Urinary bladder (tissue), 4 donors: ENCODE measurements around the gene TRIP10. TPM values are rescaled to one million over a fixed set of nuclear protein-coding genes. Genes with fewer than 3 reads are reported as not detected.
A peak's percentile ranks its signal among the peaks of the same experiment; 100 is the strongest.

Experiments
- DNase-seq: peaks from one replicate; pipeline ENCODE4 v3.0.0-alpha.2; 2015; ENCODE audit errors: extremely low spot score
- H3K27ac ChIP-seq: one replicate; pipeline ENCODE4 v1.5.1; 2013; ENCODE audit warnings: low read depth, mild to moderate bottlenecking, moderate library complexity
- H3K36me3 ChIP-seq: one replicate; pipeline ENCODE4 v1.6.1; 2013; ENCODE audit warnings: mild to moderate bottlenecking, moderate library complexity; ENCODE audit not compliant: insufficient read depth
- H3K4me1 ChIP-seq: one replicate; pipeline ENCODE4 v1.6.1; 2013; ENCODE audit warnings: mild to moderate bottlenecking, moderate library complexity; ENCODE audit not compliant: insufficient read depth
- H3K4me3 ChIP-seq: one replicate; pipeline ENCODE4 v1.5.1; 2013; ENCODE audit warnings: low read depth, low read length
- WGBS: extraction: QIAGEN DNeasy Blood & Tissue Kit; methylation state at CpG from one replicate; pipeline ENCODE4 v1.1.7; 2013; 5-methylcytosine and 5-hydroxymethylcytosine counted together
- polyA plus RNA-seq: library from polyadenylated mRNA; stranded (reverse); fragments of 200-250 nt; gene quantifications from one replicate; pipeline ENCODE4 v1.2.3, GENCODE V29; 2013
- total RNA-seq: library from RNA; depleted of rRNA; stranded (reverse); fragments of >200 nt; gene quantifications from one replicate; pipeline ENCODE4 v1.2.3, GENCODE V29; 2014
- donor health status: healthy with polysubstance abuse.
- donor health status: healthy.

Gene TRIP10
- total and polyA plus RNA-seq, 2 donors: 28.5 to 113 TPM

DNA sequence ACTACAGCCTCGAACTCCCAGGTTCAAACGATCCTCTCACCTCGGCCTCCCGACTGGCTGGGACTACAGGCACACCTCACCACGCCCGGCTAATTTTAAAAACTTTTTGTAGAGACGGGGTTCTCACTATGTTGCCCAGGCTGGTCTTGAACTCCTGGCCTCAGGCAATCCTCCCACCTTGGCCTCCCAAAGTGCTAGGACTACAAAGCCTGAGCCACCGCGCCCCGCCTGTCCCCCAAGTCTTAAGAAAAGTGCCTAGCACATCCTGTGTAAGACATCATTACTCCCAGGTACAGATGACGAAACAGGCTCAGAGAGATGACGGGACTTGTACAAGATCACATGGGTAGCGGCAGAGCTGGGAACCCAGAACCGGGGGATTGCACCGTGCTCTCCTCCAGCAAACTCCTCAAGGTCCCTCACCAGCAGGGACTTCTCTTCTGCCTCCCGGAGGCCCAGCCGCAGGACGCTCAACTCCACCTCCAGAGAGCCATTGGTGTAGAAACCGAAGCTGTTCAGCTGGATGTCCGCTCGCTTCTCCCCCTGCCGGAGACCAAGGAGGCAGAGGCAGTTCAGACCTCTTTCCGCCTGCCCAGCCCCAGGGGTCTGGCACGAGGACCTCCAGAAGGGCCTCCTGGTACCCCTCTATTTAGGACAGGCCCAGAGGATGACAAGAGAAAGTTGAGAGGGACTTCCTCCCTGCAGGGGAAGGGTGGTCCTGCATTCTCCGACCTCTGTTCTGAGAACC is 3.1 kb upstream of the TRIP10 start:
- Histone ChIP-seq H3K36me3 (peaks cover 2% of the 10 kb centered on the region), H3K4me3 (peak overlapping the region; percentile 74), H3K4me1 (no peaks in the 10 kb centered on the region), H3K27ac (peak overlapping the region; percentile 98)
- WGBS: 27% methylated on average over 25 of the region's 25 CpGs
- DNase-seq: peak; percentile 57

DNA sequence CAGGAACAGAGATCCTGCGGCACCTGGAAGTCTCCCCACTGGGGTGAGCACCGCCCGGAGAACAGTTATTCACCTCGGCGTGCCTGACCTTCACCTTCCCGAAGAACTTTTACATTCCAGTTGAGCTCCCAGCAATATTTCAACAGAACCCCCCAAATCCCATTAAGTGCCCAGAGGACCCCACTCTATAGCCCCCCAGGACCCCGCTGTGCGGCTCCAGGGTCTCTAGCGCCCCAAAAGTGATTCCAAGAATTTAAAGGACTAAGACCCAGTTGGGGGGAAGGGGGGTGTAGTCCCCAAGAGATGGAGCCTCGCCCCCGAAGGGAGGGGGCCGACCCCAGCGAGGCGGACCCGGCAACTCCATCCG is 2.6 kb upstream of the TRIP10 start:
- Histone ChIP-seq H3K4me3 (peak overlapping the region; percentile 74), H3K36me3 (no peaks in the 10 kb centered on the region), H3K4me1 (no peaks in the 10 kb centered on the region), H3K27ac (peak overlapping the region; percentile 98)
- WGBS: under 1% methylated on average over 16 of the region's 16 CpGs
- no peak for DNase-seq

DNA sequence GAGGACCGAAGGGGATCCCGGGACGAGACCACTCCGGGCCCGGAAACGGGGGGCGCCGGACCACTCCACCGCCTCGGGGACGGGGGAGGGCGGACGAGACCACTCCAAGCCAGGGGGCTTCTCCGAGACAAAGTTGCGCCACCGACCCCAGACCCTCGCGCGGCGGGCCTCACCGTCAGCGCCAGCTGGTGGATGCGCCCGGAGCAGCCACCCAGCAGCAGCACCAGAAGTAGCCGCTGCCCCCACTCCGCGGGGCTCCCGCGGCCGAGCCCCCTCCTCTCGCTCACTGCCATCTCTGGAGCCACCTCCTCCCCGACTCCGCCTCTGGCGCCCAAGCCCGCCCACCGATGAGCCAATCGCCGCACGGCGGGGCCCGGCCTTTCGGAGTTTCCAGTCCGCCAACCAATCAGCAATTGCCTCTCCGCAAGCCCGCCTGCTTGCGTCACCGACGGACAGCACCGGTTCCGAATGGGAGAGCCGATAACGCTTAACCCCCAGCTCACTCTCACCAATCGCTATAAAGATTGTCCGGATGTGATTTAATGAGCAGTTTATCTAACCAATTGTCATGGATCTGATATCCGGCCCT is 2.1 kb upstream of the TRIP10 start, which contains the start of gene GPR108:
Gene GPR108, minus strand, starts transcription at position 297 of the 589 bp plus-strand sequence. Its CDS starts 4 bp downstream, at position 293.
- peak within 1 kb of the TSS; percentile 74 for H3K4me3 ChIP-seq
- no peaks in the 10 kb centered on the region for H3K36me3 ChIP-seq
- peak; percentile 100 for DNase-seq
- H3K4me1 ChIP-seq: no peaks in the 10 kb centered on the region
- peak within 1 kb of the TSS; percentile 98 for H3K27ac ChIP-seq
- under 1% methylated on average over 55 of the region's 55 CpGs for WGBS

DNA sequence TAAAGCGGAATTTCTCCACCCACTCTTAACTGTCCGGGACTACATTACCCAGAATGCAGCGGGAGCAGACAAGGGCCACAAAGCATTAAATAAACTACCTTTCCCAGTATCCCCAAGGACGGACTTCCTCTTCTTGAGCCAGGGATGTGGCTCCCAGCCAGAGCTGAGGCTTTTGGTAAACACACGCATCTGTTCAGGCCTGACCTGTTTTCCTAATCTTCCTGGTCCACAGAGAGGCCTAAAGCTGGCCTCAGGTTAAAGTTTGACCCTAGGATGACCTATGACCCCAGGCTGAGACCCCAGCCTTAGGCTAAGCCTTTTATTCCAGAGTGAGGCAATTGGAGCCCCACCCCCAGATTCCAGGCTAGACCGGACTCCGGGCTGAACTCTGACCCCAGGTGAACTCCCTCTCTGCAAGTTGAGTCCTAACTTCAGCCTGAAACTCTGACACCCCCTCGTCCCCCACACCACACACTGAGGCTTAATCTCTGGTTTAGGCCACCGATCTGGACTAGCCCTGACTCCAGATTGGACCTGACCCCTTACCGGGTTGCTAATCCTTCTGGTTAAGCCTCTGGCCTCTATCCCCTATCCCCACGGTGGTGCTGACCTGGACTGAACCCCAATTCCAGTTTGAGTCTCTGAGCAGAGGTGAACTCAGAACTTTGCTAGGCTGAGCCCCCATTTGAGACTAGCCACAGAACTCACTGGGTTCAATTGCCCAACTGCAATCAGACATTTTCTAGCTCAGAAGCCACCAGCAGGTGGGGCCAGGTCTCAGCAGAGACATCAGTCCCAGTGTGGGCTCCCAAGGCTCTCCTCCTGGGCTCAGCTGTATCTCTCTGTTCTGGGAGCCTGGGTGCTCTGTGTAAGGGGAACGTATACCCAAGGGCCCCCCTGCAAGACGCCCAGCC is 1.4 kb upstream of the TRIP10 start:
- Histone ChIP-seq H3K4me1 (no peaks in the 10 kb centered on the region), H3K4me3 (no peak overlapping the region), H3K27ac (peak overlapping the region; percentile 71), H3K36me3 (no peaks in the 10 kb centered on the region)
- DNase-seq: peak; percentile 70
- WGBS: 7% methylated on average over 13 of the region's 13 CpGs

DNA sequence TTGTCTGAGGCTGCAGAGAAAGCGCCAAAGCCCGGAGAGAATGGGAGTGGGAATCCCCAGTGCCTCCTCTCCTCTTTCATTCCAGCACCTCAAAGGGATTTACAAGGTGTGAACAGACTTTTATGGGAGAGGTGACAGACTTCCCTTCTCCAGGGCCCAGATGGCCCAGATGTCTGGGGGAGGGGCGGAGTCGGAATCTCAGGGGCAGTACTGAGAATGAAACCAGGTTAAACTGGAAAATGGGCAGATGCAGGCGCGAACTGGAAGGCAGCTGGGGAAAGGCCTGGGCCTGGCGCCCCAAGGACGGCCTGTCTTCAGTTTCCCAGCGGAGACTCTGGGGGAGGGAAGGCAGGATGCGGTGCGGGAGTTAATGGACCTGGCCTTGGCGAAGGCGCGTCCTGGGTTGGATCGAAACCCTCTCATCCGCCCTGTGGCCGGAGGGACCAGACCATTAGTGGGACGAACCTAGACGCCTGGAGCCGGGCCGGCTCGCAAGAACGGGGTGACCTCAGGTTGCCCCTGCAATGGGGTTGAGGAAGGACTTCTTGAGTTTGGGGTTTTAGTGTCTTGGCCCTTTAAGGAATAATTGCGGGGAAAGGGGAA is 592 bp upstream of the TRIP10 start:
- H3K27ac ChIP-seq: peak overlapping the region; percentile 71
- H3K36me3 ChIP-seq: no peaks in the 10 kb centered on the region
- DNase-seq: peak; percentile 37
- H3K4me1 ChIP-seq: no peaks in the 10 kb centered on the region
- WGBS: 8% methylated on average over 24 of the region's 24 CpGs
- H3K4me3 ChIP-seq: no peak overlapping the region

DNA sequence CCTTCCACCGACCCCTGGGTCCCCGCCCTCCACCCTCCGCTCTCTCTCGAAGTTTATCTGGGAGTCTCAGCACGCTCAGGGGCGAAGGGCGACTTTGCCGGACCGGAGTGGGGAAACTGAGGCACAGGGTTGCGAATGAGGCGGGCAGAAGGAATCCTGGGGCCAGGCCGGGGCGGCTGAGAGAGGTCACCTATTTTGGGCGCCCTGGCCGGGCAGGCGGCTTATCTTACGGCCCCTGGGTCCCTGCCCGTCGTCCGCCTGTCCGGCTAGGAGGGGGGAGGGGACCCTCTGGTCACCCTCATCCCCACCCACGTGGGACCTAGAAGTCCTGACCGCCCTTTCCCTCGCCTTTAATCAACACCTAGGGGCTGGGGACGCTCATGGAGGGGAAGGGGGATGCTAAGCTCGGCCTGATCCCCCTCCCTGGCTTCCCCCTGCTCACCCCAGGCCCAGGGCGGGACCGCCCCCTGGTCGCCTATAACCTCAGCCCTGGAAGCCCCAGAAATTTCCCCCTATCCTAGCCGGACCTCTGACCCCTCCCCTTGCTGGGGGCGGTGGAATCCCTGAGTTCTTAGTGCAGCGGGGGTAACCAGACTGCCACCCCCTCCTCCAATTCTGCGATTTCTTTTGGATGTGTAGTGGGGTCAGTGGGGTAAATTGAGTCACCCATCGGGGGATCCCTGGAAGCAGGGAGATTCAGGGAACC is 556 bp downstream of the TRIP10 start:
- WGBS: under 1% methylated on average over 34 of the region's 34 CpGs
- Histone ChIP-seq H3K36me3 (no peaks in the 10 kb centered on the region), H3K4me1 (no peaks in the 10 kb centered on the region), H3K27ac (peak overlapping the region; percentile 83), H3K4me3 (peak overlapping the region; percentile 78)
- DNase-seq: no peak

DNA sequence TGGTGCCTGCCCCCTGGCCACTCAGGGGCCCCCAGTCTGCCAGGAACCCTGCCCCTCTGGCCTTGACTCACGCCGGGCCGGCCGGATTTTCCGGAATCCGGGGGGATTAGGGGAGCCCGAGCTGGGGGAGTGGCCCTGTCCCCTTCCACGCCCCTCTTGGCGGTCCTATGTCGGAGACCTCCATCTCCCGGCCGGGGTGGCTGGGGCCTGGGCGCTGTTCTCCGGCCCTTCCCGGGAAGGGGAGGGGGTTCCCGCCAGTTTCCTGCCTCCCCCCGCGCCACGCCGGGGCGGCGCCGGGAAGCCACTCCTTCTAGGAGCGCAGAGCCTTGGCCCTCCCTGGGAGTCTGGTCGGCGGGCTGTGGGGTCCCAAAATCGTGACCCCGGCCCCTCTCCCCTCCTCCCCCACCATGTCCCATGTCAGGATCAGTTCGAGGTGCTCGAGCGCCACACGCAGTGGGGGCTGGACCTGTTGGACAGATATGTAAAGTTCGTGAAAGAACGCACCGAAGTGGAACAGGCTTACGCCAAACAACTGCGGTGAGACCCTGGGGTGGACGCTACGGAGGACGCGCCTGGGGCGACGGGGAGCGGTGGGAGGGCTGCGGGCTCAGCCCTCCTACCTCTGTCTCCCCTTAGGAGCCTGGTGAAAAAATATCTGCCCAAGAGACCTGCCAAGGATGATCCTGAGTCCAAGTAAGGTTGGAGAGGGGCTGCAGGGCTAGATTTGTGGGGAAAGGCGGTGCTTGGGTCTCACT is 1.3 kb downstream of the TRIP10 start:
- H3K4me1 ChIP-seq: no peaks in the 10 kb centered on the region
- WGBS: 1% methylated on average over 46 of the region's 46 CpGs
- peak; percentile 46 for DNase-seq
- no peaks in the 10 kb centered on the region for H3K36me3 ChIP-seq
- H3K27ac ChIP-seq: peak overlapping the region; percentile 83
- peak overlapping the region; percentile 78 for H3K4me3 ChIP-seq

DNA sequence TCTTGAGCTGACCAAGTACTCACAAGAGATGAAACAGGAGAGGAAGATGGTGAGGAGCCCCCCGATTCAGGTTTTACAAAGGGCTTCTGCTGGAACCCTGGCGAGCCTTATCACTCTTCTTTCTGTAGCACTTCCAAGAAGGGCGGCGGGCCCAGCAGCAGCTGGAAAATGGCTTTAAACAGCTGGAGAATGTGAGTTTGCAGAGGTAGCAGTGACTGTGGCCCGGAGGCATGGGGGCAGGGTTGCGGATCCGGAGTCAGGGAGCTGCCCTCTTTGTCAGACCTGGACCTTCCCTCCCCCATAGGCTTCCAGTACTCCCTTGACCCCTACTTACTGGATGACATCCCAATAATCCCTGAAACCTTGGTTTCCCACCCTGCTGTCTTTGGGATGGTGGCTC is 3.6 kb downstream of the TRIP10 start:
- WGBS: 52% methylated on average over 7 of the region's 7 CpGs
- DNase-seq: no peak
- H3K4me3 ChIP-seq: no peak overlapping the region
- H3K36me3 ChIP-seq: peaks cover 4% of the 10 kb centered on the region
- H3K27ac ChIP-seq: no peak overlapping the region
- no peaks in the 10 kb centered on the region for H3K4me1 ChIP-seq

DNA sequence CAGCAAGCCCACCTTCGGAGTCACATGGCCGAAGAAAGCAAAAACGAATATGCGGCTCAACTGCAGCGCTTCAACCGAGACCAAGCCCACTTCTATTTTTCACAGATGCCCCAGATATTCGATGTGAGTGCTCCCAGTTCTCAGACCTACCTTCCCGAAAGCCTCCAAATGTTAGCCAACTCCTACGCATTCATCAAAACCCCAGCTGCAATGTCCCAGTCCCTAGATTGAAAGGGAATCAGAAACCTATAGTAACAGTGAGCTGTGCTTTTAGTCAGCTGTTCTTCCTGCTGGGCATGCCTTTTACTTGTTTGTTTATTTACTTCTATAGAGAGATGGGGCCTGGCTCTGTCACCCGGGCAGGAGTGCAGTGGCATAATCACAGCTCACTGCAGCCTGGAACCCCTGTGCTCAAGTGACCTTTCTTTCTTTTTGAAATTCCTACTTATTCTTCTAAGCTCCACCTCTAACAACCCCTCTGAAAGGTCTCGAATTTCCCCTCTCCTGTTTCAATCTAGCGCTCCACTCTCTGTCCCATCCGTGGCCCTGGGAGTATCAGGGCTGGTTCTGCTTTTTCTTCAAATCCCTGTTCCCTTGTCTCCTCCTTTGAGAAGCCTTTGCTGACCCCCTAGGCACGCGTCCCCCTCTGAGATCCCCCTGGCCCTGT is 4.4 kb downstream of the TRIP10 start:
- 78% methylated on average over 15 of the region's 15 CpGs for WGBS
- Histone ChIP-seq H3K4me3 (no peak overlapping the region), H3K36me3 (peaks cover 4% of the 10 kb centered on the region), H3K27ac (peak overlapping the region; percentile 64), H3K4me1 (no peaks in the 10 kb centered on the region)
- DNase-seq: no peak

DNA sequence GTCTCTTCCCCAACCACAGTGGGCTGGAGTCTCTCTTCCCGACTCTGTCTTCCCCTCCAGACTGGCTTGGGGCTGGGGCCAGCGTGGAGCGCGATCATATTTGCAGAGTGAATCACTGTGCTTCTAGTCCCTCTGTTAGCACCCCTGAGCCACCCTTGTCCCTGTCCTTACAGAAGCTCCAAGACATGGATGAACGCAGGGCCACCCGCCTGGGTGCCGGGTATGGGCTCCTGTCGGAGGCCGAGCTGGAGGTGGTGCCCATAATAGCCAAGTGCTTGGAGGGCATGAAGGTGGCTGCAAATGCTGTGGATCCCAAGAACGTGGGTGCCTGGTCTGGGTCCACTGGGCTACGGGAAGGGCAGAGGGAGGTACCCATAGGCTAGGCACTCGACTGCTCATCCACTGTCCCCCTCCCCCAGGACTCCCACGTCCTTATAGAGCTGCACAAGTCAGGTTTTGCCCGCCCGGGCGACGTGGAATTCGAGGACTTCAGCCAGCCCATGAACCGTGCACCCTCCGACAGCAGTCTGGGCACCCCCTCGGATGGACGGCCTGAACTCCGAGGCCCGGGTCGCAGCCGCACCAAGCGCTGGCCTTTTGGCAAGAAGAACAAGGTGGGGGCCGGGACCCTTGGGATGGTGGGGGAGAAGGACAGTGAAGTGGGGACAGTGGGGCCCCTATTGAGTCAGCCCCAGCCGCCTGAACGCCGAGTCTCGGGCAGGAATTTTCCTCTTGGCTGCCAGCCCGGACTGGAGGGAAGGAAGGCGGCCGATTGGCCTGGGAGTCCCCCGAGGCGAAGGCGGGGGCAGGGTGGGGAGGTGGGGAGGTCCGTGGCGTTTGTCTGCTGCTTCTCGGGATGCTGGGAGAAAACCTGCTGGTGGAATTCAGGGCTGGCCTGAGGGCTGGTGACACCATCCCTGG is 5.2 kb downstream of the TRIP10 start:
- H3K4me3 ChIP-seq: no peak overlapping the region
- DNase-seq: peak; percentile 62
- peak overlapping the region; percentile 64 for H3K27ac ChIP-seq
- peaks cover 4% of the 10 kb centered on the region for H3K36me3 ChIP-seq
- H3K4me1 ChIP-seq: no peaks in the 10 kb centered on the region
- WGBS: 15% methylated on average over 41 of the region's 41 CpGs

DNA sequence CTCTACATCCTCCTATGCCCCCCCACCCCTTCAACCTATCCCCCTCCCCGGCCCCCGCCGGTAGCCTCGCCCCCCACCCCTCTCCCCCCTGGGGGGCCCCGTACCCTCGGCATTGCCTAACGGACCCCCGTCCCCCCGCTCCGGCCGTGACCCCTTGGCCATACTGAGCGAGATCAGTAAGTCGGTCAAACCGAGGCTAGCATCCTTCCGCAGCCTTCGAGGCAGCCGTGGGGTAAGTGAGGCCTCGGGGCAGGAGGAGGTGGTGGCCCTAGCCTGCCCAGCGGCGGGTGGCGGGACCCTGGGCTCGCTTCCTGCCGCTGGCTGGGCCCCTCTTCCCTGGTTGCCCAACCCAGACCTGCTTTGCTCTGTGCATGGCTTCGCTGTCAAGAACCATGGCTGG is 6.5 kb downstream of the TRIP10 start:
- H3K4me3 ChIP-seq: no peak overlapping the region
- DNase-seq: no peak
- 93% methylated on average over 24 of the region's 24 CpGs for WGBS
- H3K36me3 ChIP-seq: peaks cover 4% of the 10 kb centered on the region
- no peaks in the 10 kb centered on the region for H3K4me1 ChIP-seq
- H3K27ac ChIP-seq: no peak overlapping the region
